Measurements from ENCODE around the gene UBA6. TPM values are rescaled to one million over a fixed set of nuclear protein-coding genes. Genes with fewer than 3 reads are reported as not detected.

The UBA6 gene
- total and polyA plus RNA-seq, 8 donors, result 57.6 to 80.9 (median 63.8) TPM

GRCh38 chr4:67697860-67698687 is 2.9 kb downstream of the UBA6 start:
- intact Hi-C loops (cut with DNase I), result no loop called here
- TF ChIP-seq, protein P1, sequence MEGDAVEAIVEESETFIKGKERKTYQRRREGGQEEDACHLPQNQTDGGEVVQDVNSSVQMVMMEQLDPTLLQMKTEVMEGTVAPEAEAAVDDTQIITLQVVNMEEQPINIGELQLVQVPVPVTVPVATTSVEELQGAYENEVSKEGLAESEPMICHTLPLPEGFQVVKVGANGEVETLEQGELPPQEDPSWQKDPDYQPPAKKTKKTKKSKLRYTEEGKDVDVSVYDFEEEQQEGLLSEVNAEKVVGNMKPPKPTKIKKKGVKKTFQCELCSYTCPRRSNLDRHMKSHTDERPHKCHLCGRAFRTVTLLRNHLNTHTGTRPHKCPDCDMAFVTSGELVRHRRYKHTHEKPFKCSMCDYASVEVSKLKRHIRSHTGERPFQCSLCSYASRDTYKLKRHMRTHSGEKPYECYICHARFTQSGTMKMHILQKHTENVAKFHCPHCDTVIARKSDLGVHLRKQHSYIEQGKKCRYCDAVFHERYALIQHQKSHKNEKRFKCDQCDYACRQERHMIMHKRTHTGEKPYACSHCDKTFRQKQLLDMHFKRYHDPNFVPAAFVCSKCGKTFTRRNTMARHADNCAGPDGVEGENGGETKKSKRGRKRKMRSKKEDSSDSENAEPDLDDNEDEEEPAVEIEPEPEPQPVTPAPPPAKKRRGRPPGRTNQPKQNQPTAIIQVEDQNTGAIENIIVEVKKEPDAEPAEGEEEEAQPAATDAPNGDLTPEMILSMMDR (IDR thresholded peaks at IDR 0.05), result no peak
- ATAC-seq (no peak), DNase-seq (no peak)
- H3K27ac ChIP-seq, result no peak overlapping the region
- no peaks in the 10 kb centered on the region for H3K9me3 ChIP-seq
- H3K4me3 ChIP-seq, result no peak overlapping the region
- no peaks in the 10 kb centered on the region for H3K27me3 ChIP-seq
- peaks cover 7 to 35% of the 10 kb centered on the region in 2 donors for H3K4me1 ChIP-seq
- H3K36me3 ChIP-seq, result peaks cover 0 to 14% of the 10 kb centered on the region in 2 donors

DNA sequence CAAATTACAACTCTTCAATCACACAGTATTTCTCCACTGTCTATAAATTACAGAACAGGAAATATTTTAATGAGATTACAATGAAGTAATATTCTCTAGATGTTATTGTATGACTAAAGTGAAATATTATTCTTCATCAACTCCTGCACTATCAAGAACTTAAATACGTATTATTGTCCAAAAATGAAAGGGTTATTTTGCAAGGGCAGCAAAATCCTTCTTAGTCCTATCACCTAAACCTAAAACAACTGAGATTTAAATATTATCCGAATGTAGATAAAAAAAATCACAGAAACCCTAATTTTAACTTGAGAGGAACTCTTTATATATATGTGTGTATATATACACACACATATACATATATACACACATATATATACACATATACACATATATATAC is 4.9 kb downstream of the UBA6 start:
- Histone ChIP-seq H3K4me1 (peaks cover 7 to 27% of the 10 kb centered on the region in 2 donors), H3K27ac (no peak overlapping the region), H3K4me3 (no peak overlapping the region), H3K27me3 (no peaks in the 10 kb centered on the region), H3K9me3 (no peaks in the 10 kb centered on the region), H3K36me3 (peaks cover 0 to 34% of the 10 kb centered on the region in 2 donors)
- ATAC-seq, result no peak
- intact Hi-C loops (cut with DNase I), result no loop called here
- TF ChIP-seq, protein P1 (IDR thresholded peaks at IDR 0.05), result no peak
- no peak for DNase-seq

- ATAC-seq, result no peak
Observed at GRCh38 chr4:67694662-67695061, 6.3 kb downstream of the UBA6 start.

GRCh38 chr4:67691328-67691727 is 9.6 kb downstream of the UBA6 start:
- H3K4me1 ChIP-seq, result no peaks in the 10 kb centered on the region
- H3K4me3 ChIP-seq, result no peak overlapping the region
- peaks cover 0 to 44% of the 10 kb centered on the region in 2 donors for H3K36me3 ChIP-seq
- intact Hi-C loops (cut with DNase I), result no loop called here
- H3K27me3 ChIP-seq, result no peaks in the 10 kb centered on the region
- H3K9me3 ChIP-seq, result no peaks in the 10 kb centered on the region
- no peak overlapping the region for H3K27ac ChIP-seq
- TF ChIP-seq, protein P1 (IDR thresholded peaks at IDR 0.05), result no peak
- DNase-seq, result no peak
- ATAC-seq, result no peak

More at GRCh38 chr4:67694662-67695061, 6.3 kb downstream of the UBA6 start:
- no peak overlapping the region for H3K4me3 ChIP-seq
- TF ChIP-seq, protein P1 (IDR thresholded peaks at IDR 0.05), result no peak
- no peaks in the 10 kb centered on the region for H3K27me3 ChIP-seq
- no peak for DNase-seq
- peaks cover 0 to 42% of the 10 kb centered on the region in 2 donors for H3K36me3 ChIP-seq
- intact Hi-C loops (cut with DNase I), result no loop called here
- H3K9me3 ChIP-seq, result no peaks in the 10 kb centered on the region
- peaks cover under 1 to 20% of the 10 kb centered on the region in 2 donors for H3K4me1 ChIP-seq
- H3K27ac ChIP-seq, result no peak overlapping the region

DNA sequence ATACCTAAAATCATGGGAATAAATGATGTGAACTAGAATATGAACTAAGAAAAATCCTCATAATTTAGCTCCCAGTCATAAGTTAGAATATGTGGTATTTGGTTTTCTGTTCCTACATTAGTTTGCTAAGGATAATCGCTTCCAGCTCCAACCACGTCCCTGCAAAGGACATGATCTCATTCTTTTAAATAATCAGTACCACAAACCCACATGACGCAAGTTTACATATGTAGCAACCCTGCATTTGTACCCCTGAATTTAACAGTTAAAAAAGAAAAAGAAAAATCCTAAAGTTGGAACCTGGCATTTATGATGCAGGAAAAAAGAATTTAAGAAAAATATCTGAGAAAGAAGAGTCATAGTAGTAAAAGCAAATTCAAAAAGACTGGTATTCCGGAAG is 13.3 kb downstream of the UBA6 start:
- TF ChIP-seq, protein P1 (IDR thresholded peaks at IDR 0.05), result no peak
- Histone ChIP-seq H3K27me3 (no peaks in the 10 kb centered on the region), H3K4me3 (no peak overlapping the region), H3K9me3 (no peaks in the 10 kb centered on the region), H3K27ac (no peak overlapping the region), H3K4me1 (no peaks in the 10 kb centered on the region), H3K36me3 (peaks cover 0 to 26% of the 10 kb centered on the region in 2 donors)
- ATAC-seq (no peak), DNase-seq (no peak)
- intact Hi-C loops (cut with DNase I), result no loop called here
